ENCODE results near the gene COL15A1. TPM values are rescaled to one million over a fixed set of nuclear protein-coding genes. Genes with fewer than 3 reads are reported as not detected.
A peak's percentile ranks its signal among the peaks of the same experiment; 100 is the strongest.

COL15A1 gene
- total RNA-seq, 4 donors from 2014 or later, result 1.4 to 16.5 (median 5.6) TPM

DNA sequence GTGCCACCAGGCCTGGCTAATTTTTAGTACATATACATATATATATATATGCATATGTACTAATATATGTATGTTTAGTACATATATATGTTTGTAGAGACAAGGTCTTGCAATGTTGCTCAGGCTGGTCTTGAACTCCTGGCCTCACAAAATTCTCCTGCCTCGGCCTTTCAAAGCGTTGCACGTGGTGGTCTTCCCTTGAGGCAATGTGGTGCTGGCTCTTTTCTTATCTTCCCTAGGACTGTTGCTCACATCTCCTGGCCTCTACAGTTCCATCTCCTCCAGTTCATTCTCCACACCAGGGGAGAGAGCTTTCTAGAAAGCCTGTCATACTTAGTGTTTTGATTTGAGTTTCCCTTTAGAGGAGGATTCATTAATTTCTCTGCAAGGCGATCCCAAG lies 132.3 kb downstream of the COL15A1 start:
- DNase-seq, result no peak
- no peaks in the 10 kb centered on the region for H3K9me3 ChIP-seq
- H3K27ac ChIP-seq, result peak overlapping the region in 1 of 4 donors; percentile 61
- no peak overlapping the region for H3K4me3 ChIP-seq
- H3K36me3 ChIP-seq, result no peaks in the 10 kb centered on the region
- no peaks in the 10 kb centered on the region for H3K4me1 ChIP-seq
- TF ChIP-seq, protein P1, sequence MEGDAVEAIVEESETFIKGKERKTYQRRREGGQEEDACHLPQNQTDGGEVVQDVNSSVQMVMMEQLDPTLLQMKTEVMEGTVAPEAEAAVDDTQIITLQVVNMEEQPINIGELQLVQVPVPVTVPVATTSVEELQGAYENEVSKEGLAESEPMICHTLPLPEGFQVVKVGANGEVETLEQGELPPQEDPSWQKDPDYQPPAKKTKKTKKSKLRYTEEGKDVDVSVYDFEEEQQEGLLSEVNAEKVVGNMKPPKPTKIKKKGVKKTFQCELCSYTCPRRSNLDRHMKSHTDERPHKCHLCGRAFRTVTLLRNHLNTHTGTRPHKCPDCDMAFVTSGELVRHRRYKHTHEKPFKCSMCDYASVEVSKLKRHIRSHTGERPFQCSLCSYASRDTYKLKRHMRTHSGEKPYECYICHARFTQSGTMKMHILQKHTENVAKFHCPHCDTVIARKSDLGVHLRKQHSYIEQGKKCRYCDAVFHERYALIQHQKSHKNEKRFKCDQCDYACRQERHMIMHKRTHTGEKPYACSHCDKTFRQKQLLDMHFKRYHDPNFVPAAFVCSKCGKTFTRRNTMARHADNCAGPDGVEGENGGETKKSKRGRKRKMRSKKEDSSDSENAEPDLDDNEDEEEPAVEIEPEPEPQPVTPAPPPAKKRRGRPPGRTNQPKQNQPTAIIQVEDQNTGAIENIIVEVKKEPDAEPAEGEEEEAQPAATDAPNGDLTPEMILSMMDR (IDR thresholded peaks at IDR 0.05), result no peak
- TF ChIP-seq POLR2A (IDR thresholded peaks at IDR 0.05), result no peak
- no peaks in the 10 kb centered on the region for H3K27me3 ChIP-seq

DNA sequence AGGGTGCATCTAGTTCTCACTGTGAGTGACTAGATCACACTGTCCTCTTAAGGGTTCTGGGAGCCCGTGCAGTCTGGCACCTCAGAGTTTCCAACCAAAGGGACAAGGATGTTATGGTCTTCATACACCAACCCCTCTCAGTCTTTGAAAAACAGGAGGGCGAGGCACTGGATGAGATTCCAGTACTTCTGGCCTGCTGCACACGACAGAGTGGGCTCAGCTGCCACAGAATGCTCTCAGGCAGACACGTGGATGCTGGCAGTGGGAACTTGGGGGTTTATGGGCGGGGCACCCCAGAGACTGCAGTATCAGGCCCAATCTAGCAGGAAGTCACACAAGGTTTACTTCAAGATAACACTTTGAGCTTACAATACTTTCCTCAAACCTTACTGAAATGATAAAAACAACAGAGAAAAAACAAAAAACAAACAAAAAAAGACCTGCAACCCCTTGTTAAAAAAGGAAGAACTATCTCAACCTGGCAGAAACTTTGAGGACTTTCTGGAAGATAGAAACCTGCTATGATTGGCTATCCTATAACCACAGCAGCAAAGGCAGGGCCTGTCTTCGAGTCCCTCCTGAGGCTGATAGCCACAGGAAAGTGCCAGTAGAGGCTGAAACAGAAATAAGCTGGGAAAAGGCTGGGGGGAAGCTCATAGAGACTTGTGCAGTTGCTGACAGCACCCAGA lies 132.9 kb downstream of the COL15A1 start:
- Histone ChIP-seq H3K4me3 (no peak overlapping the region), H3K27me3 (no peaks in the 10 kb centered on the region), H3K27ac (peak overlapping the region in 3 of 4 donors; percentile 36 to 61 (median 47)), H3K4me1 (no peaks in the 10 kb centered on the region), H3K36me3 (no peaks in the 10 kb centered on the region), H3K9me3 (no peaks in the 10 kb centered on the region)
- peak in 2 of 3 donors; percentile 64 to 73 for DNase-seq
- TF ChIP-seq POLR2A (IDR thresholded peaks at IDR 0.05), result no peak
- TF ChIP-seq, protein P1 (IDR thresholded peaks at IDR 0.05), result no peak

DNA sequence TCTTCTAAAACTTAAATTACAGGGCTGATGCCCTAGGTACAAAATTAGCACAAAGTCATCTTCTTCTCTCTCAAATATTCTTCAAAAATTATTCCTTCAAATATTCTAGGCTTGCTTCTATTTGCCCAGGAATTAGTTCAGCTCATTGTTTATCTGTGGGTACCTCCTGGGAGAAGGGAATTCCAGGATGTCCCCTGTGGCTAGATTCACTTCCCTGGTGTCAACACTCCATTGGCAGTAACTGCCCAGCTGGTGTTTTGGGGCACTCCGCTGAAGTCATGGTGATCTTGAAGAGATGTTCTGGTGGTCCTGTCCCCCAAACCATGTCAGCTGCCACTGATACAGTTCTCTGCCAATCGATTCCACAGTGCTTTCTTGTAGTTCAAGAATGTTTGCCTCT lies 135.0 kb downstream of the COL15A1 start:
- no peak overlapping the region for H3K27ac ChIP-seq
- no peaks in the 10 kb centered on the region for H3K4me1 ChIP-seq
- no peaks in the 10 kb centered on the region for H3K36me3 ChIP-seq
- H3K27me3 ChIP-seq, result no peaks in the 10 kb centered on the region
- TF ChIP-seq, protein P1 (IDR thresholded peaks at IDR 0.05), result no peak
- TF ChIP-seq POLR2A (IDR thresholded peaks at IDR 0.05), result no peak
- no peaks in the 10 kb centered on the region for H3K9me3 ChIP-seq
- DNase-seq, result no peak
- no peak overlapping the region for H3K4me3 ChIP-seq

DNA sequence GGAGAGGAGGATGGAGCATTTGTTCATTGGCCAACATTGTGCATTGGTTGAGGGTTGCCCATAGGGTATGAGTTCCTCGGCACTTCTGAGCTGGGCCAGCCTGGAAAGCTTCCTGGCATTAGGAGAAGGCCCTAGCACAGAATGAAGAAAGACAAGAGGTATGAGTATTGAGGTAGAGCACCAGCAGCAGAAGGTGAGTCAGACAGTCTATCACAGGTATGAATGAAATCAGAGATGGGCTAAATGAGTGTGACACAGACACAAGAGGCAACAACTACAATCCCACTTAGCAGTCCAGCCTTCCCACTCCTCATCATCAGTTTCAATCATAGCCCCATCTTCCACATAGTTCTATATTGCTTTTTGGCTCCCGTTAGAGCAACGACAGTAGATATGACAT lies 135.8 kb downstream of the COL15A1 start:
- H3K27ac ChIP-seq, result no peak overlapping the region
- no peak for DNase-seq
- H3K4me1 ChIP-seq, result no peaks in the 10 kb centered on the region
- H3K36me3 ChIP-seq, result no peaks in the 10 kb centered on the region
- no peaks in the 10 kb centered on the region for H3K9me3 ChIP-seq
- H3K4me3 ChIP-seq, result no peak overlapping the region
- no peaks in the 10 kb centered on the region for H3K27me3 ChIP-seq
- TF ChIP-seq, protein P1 (IDR thresholded peaks at IDR 0.05), result no peak
- TF ChIP-seq POLR2A (IDR thresholded peaks at IDR 0.05), result no peak

DNA sequence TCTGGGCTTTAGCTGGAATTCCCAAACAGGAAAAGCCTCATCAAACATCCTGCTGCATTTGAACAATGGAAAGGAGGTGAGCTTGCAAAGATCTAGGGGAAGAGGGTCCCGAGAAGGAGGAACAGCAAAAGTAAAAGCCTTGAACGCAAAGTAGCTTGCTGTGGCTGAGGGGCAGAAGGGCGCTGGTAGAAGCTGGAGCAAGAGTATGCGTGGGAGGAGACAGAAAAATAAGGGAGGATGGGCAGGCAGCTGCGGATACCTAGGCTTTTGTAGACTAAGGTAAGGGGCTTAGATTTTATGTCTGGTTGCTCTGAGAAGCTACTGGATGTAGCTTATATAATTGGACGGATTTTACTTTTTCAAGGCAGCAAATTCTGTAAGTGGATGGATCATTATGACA lies 139.3 kb downstream of the COL15A1 start:
- no peaks in the 10 kb centered on the region for H3K27me3 ChIP-seq

More for the DNA sequence above, 139.3 kb downstream of the COL15A1 start:
- no peak overlapping the region for H3K27ac ChIP-seq
- no peak for DNase-seq
- TF ChIP-seq, protein P1 (IDR thresholded peaks at IDR 0.05), result no peak
- TF ChIP-seq POLR2A (IDR thresholded peaks at IDR 0.05), result no peak
- no peak overlapping the region for H3K4me3 ChIP-seq
- no peaks in the 10 kb centered on the region for H3K36me3 ChIP-seq
- no peaks in the 10 kb centered on the region for H3K4me1 ChIP-seq
- no peaks in the 10 kb centered on the region for H3K9me3 ChIP-seq

All from Peyer's patch (tissue), 4 donors.